HG03571 (cell line): Measurements from ENCODE around the gene FBXO36.
A peak's percentile ranks its signal among the peaks of the same experiment; 100 is the strongest.
"Not testable (repeated sequence)": the region's sequence is repeated elsewhere in the genome, so short reads cannot be mapped to it uniquely, and the experiment has no call there.

Experiments used
- ATAC-seq: cut with Tn5 transposase; IDR thresholded peaks from one replicate; pipeline ENCODE4 v1.9.1; 2021; ENCODE audit not compliant: unreplicated experiment

Gene FBXO36

GRCh38 chr2:229910147-229910831, 12.0 kb upstream of the FBXO36 start:
- no peak for ATAC-seq

- no peak for ATAC-seq
These were observed 11.4 kb upstream of the FBXO36 start for GRCh38 chr2:229910832-229911412.

DNA sequence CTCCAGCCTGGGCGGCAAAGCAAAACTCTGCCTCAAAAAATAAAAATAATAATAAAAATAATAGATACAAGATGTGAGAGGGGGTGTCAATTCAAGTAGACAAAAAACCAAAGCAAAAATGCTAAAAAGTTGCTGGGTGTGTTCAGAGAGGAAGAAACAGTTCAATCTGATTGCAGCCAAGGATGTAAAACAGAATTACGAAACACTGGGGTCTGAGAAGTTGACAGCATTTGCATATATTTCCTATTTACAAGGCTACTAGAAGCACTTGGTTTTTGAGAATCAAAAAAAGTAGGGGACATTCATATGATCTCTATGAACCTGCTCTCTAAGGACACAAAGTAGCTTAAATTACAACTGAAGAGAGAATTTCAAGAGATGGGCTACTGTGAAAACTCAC, 8.1 kb upstream of the FBXO36 start:
- ATAC-seq: no peak

- ATAC-seq: no peak
These were observed 4.5 kb upstream of the FBXO36 start for GRCh38 chr2:229917793-229918192.

DNA sequence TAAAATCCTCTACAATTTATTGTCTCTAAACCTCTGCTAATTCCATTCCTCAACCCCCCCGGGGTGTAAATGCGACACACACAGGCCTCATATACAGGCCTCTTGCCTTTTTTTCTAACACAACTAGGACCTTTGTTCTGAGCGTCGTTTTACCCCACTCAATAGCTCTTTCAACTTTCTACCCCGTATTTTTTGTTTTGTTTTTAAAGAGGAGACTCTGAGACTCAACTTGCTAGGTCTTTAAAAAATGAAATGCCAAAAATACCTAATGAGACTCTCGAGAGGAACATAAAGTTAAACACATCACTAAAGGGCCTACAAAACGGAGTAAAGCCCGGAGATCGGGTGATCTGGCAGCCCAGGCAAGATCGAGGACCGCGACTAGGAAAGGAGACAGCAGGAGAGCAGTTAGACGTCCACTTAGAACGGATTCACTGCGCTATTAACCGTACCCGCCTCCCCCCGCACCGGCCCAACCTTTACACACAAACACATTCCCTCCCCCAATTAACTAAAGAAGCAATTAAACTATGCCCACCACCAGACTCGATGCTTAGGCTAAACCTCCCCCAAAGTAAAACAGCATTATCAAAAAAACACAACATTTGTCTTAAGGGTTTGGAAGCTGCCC, 2.2 kb upstream of the FBXO36 start:
- no peak for ATAC-seq

- ATAC-seq: peak; percentile 22
These were observed 1.0 kb upstream of the FBXO36 start for GRCh38 chr2:229921101-229921891.

GRCh38 chr2:229921892-229922448, 333 bp upstream of the FBXO36 start, which contains the start of gene TRIP12:
TSS of gene TRIP12 (minus strand) at chr2:229922009. CDS start at chr2:229880079, 41,930 bp downstream.
- ATAC-seq: peak; percentile 60

DNA sequence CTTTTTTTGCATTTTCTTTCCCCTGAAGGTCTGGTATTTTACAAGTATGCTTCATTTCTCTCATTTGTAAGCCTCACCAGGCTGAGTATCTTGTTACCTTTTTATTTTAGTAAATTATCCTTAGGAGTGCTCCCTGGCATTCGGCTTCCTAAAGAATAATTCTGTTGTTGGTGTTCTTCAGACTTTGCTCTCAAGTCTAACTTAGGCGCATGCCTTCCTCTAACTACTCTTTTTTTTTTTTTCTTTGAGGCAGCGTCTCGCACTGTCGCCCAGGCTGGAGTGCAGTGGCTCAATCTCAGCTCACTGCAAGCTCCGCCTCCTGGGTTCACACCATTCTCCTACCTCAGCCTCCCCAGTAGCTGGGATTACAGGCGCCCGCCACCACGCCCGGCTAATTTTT, 2.2 kb downstream of the FBXO36 start:
- ATAC-seq: not testable (repeated sequence)

DNA sequence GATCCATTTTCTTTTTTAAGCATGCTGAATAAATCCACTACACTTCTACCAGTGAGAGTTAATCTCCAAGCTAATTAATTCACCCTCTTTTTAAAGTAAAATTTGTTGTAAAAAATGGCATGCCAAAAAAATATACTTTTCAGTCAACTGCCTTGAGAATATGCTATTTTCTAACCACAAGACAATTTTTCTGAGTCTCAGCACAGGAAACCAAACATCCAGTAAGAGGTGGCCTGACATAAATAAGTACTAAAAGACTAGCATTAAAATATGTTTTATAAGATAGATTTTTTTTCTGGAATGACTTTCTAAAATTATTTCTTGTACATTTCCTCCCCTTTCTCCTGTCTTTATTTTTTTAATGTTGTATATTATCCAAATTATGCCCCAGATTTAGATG, 2.9 kb downstream of the FBXO36 start:
- ATAC-seq: no peak

- no peak for ATAC-seq
These were observed 5.6 kb downstream of the FBXO36 start for GRCh38 chr2:229927817-229928321.

DNA sequence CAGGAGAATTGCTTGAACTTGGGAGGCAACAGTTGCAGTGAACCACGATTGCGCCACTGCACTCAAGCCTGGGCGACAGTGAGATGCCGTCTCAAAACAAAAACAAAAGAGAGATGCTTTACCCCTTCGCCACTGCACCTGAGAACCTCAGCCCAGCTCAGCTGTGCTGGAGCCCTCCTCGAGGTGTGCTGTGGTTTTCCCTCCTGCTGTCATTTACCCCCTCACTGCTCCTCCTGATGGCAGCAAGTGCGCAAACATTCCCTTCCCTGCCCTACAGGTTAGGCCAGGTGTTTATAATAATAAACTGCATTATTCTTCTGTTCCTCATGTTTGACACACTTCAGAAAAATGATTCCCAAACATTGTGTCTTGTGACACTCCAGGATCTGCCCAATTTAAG, 8.4 kb downstream of the FBXO36 start:
- no peak for ATAC-seq

- ATAC-seq: no peak
These were observed 8.9 kb downstream of the FBXO36 start for GRCh38 chr2:229931241-229931640.

GRCh38 chr2:229937537-229937936, 15.2 kb downstream of the FBXO36 start:
- ATAC-seq: no peak

DNA sequence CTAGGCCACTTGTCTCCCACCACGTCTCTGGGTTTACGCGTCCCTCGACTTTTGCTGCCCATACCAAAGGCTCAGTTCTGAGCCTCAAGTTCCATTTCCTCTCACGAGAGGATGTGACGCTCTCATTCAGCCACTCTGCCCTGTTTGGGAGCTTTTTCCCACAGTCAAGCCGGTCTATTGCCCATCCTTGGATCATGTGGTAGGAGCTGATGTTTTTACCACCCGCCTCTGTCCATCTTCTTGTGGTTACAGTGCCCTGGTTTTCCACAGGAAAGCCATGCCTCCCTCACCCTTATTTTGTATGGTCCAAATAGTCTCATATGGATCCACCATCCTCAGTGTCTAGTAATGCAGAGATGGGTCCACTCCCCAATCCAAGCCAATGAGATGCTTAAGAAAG, 20.4 kb downstream of the FBXO36 start:
- no peak for ATAC-seq

- ATAC-seq: no peak
These were observed 20.9 kb downstream of the FBXO36 start for GRCh38 chr2:229943171-229943570.

DNA sequence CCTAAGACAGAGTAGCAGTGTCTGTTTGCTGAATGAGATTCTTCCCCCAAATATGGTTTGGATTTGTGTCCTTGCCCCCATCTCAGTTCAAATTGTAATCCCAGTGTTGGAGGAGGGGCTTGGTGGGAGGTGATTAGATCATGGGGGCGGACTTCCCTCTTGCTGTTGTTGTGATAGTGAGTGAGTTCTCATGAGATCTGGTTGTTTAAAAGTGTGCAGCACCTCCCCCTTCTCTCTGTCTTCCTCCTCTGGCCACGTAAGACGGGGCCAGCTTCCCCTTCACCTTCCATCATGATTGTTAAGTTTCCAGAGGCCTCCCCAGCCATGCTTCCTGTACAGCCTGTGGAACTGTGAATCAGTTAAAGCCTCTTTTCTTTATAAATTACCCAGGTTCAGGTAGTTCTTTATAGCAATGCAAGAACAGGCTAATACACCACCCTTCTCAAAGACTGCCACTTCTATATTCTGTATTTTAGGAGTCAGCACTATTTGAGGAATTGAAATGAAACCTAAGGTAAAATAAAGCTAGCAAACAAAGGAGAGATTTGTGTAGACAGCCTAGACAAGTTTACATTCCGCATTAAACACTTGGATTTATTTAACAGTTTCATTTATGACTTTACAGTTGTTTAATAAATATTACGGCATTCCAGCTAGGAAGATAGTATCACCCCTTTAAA, 21.6 kb downstream of the FBXO36 start:
- ATAC-seq: no peak

DNA sequence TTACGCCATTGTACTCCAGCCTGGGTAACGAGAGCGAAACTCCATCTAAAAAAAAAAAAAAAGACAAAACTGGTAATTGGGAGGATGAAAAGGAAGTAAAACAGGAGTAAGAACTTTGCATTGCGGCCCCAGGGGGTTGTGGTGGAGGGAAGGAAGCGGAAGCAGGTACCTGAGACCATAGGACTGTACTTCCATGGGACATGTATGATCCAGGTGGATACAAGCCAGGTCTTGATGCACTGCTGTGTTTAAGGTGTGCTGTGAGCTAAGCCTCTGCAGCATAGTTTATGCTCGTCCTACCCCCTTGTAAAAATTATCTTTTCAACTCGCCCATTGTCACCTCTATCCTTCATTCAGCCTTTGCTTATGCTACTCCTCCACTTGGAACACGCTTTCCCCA, 23.7 kb downstream of the FBXO36 start:
- no peak for ATAC-seq

DNA sequence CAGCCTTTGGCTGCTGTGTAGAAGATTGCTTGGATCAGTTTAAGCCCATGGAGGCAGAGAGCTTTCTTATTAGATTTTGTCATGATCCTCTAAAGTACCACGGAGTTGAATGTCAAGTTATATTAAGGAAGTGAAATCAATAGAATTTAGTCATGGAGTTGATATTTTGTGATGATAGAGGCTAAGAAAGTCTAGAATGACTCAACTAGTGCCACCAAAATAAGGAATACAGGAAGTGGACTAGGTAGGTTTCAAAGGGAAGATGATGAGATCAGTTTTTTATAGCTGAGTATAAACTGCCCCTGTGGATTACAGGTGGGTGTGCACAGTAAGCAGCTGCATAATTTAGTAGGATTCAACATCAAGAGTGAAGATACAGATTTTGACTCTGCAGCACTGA, 25.2 kb downstream of the FBXO36 start:
- no peak for ATAC-seq

- no peak for ATAC-seq
These were observed 30.0 kb downstream of the FBXO36 start for GRCh38 chr2:229952256-229952835.

DNA sequence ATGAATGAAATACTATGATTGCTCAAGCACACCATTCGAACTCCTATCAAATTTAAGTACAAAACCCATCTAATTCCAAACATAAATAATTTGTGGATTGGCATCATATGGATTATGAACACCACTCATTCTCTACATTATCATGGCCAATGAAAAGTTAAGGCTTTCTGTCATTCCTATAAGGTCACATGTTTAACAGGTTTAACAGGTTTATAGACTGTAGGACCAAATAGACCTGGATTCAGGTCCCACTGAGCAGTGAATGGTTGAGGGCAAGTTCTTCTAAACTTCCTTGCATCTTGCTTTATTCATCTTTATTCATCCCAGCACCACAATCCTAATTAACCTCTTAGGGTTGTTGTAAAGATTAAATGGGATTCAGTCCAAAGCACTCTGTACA, 33.4 kb downstream of the FBXO36 start:
- no peak for ATAC-seq
